Measurements from ENCODE around the gene OR6K2. TPM values are rescaled to one million over a fixed set of nuclear protein-coding genes. Genes with fewer than 3 reads are reported as not detected.

OR6K2 gene
- polyA plus RNA-seq, 1 experiment: not detected

DNA sequence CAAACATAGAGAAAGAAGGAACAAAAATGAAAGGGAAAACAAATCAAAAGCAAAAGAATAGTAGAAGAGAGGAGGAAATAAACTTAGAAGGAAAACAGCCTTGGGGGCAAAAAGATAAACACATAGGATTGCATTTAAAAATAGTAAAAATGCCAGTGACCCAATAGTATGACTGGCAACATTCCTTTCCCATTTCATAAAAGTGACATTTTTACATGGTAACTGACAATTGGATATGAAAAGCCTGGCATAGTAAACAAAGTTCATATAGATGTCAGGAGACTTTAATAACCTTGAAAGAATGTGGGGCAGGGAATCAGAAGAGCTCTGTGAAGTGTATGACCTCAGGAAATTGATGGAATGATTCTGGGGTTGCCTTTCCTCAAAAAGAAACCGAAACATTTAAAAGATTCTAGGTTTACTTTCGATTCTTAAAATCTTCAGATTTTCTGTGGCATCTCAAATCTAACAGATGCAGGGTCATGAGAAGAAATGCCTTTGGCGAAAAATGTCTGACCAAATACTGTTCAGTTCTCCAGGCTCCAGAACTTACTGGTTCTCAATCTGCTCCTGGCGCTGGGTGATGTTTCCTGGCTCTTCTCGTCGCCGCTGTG lies 47.6 kb downstream of the OR6K2 start:
- Histone ChIP-seq H3K27ac (ENCODE audit: low read depth, low read length) (no peak overlapping the region), H3K9me3 (ENCODE audit: control insufficient read depth, insufficient read depth, low read length) (no peaks in the 10 kb centered on the region), H3K4me3 (ENCODE audit: low read depth, low read length) (no peak overlapping the region), H3K27me3 (ENCODE audit: control insufficient read depth, insufficient read depth, low read length) (no peaks in the 10 kb centered on the region)
- TF ChIP-seq, protein P1, sequence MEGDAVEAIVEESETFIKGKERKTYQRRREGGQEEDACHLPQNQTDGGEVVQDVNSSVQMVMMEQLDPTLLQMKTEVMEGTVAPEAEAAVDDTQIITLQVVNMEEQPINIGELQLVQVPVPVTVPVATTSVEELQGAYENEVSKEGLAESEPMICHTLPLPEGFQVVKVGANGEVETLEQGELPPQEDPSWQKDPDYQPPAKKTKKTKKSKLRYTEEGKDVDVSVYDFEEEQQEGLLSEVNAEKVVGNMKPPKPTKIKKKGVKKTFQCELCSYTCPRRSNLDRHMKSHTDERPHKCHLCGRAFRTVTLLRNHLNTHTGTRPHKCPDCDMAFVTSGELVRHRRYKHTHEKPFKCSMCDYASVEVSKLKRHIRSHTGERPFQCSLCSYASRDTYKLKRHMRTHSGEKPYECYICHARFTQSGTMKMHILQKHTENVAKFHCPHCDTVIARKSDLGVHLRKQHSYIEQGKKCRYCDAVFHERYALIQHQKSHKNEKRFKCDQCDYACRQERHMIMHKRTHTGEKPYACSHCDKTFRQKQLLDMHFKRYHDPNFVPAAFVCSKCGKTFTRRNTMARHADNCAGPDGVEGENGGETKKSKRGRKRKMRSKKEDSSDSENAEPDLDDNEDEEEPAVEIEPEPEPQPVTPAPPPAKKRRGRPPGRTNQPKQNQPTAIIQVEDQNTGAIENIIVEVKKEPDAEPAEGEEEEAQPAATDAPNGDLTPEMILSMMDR (IDR thresholded peaks at IDR 0.05; ENCODE audit: low read depth, low read length): no peak
- POLR2A ChIA-PET: no interaction called here
- no peak for DNase-seq (ENCODE audit: low read depth, low spot score)
- CTCF ChIA-PET: no interaction called here

Other genes with a start within 250 kb of the OR6K2 start
- gene OR10K1, start 238.8 kb downstream of the OR6K2 start, polyA plus RNA-seq (2011; rRNA removed): not detected in 2 replicates
- gene OR10R2, start 228.4 kb downstream of the OR6K2 start, polyA plus RNA-seq (2011; rRNA removed): not detected in 2 replicates
- gene OR6Y1, start 146.2 kb downstream of the OR6K2 start, polyA plus RNA-seq (2011; rRNA removed): not detected in 2 replicates
- gene OR6P1, start 130.1 kb downstream of the OR6K2 start, polyA plus RNA-seq (2011; rRNA removed): not detected in 2 replicates
- not detected in 2 replicates for gene OR10X1, start 120.8 kb downstream of the OR6K2 start, polyA plus RNA-seq (2011; rRNA removed)
- not detected in 2 replicates for gene OR10Z1, start 95.4 kb downstream of the OR6K2 start, polyA plus RNA-seq (2011; rRNA removed)
- 0.01 TPM in 1 of 2 replicates, not detected in the other for gene SPTA1, start 13.9 kb downstream of the OR6K2 start, polyA plus RNA-seq (2011; rRNA removed)
- gene OR6K3, start 20.1 kb upstream of the OR6K2 start, polyA plus RNA-seq (2011; rRNA removed): not detected in 2 replicates
- not detected in 2 replicates for gene OR6K6, start 54.1 kb upstream of the OR6K2 start, polyA plus RNA-seq (2011; rRNA removed)
- gene OR6N1, start 71.5 kb upstream of the OR6K2 start, polyA plus RNA-seq (2011; rRNA removed): not detected in 2 replicates
- gene OR6N2, start 80.6 kb upstream of the OR6K2 start, polyA plus RNA-seq (2011; rRNA removed): not detected in 2 replicates
- not detected in 2 replicates for gene MNDA, start 130.7 kb upstream of the OR6K2 start, polyA plus RNA-seq (2011; rRNA removed)
- not detected in 2 replicates for gene PYHIN1, start 230.9 kb upstream of the OR6K2 start, polyA plus RNA-seq (2011; rRNA removed)